Lung (tissue), 12 donors: Measurements from ENCODE around the gene PBRM1. TPM values are rescaled to one million over a fixed set of nuclear protein-coding genes. Genes with fewer than 3 reads are reported as not detected.

ENCODE experiments used
- ATAC-seq: fragments of 200-7000 bp; cut with Tn5 transposase; one replicate; pipeline ENCODE4 v1.9.1; 2020; ENCODE audit warnings: moderate number of reproducible peaks; ENCODE audit not compliant: insufficient read depth, low FRiP score
- DNase-seq, 3 donors: peaks; one replicate each; pipeline ENCODE4 v3.0.0-alpha.2; 2013 to 2017
- H3K27ac ChIP-seq, 2 donors: one replicate each; pipeline ENCODE4 v1.5.1; 2013; ENCODE audit warnings: mild to moderate bottlenecking in 2 of 2, moderate library complexity in 2 of 2, control low read depth in 1 of 2, inconsistent platforms in 1 of 2, low read depth in 1 of 2, low read length in 1 of 2
- H3K27me3 ChIP-seq, 3 donors: one replicate each; pipeline ENCODE4 v1.5.1; 2013; ENCODE audit warnings: low read length in 2 of 3; ENCODE audit not compliant: control insufficient read depth in 3 of 3, insufficient read depth in 3 of 3
- H3K36me3 ChIP-seq, 4 donors: one replicate each; pipeline ENCODE4 v1.5.1; 2013; ENCODE audit warnings: low read length in 4 of 4, mild to moderate bottlenecking in 1 of 4, moderate library complexity in 1 of 4; ENCODE audit not compliant: control insufficient read depth in 4 of 4, insufficient read depth in 4 of 4
- H3K4me1 ChIP-seq, 5 donors: one replicate each; pipeline ENCODE4 v1.5.1; 2013; ENCODE audit warnings: low read length in 5 of 5, mild to moderate bottlenecking in 2 of 5, moderate library complexity in 1 of 5; ENCODE audit not compliant: control insufficient read depth in 5 of 5, insufficient read depth in 5 of 5
- H3K4me3 ChIP-seq: one replicate; pipeline ENCODE4 v1.5.1; 2013; ENCODE audit warnings: mild to moderate bottlenecking, control low read depth, moderate library complexity
- H3K9ac ChIP-seq, 2 donors: one replicate each; pipeline ENCODE4 v1.5.1; 2013; ENCODE audit warnings: low read length in 2 of 2, control low read depth in 1 of 2; ENCODE audit not compliant: insufficient read depth in 1 of 2
- H3K9me3 ChIP-seq, 4 donors: one replicate each; pipeline ENCODE4 v1.5.1; 2013; ENCODE audit warnings: low read length in 3 of 4, mild to moderate bottlenecking in 1 of 4, moderate library complexity in 1 of 4; ENCODE audit not compliant: control insufficient read depth in 4 of 4, insufficient read depth in 3 of 4
- CTCF ChIP-seq: IDR thresholded peaks from 2 replicates; pipeline ENCODE4 v1.5.1; 2012; ENCODE audit warnings: mild to moderate bottlenecking; ENCODE audit errors: control extremely low read depth, extremely low read depth
- WGBS, 2 donors: extraction: QIAGEN DNeasy Blood & Tissue Kit; methylation state at CpG; one replicate each; pipeline ENCODE4 v1.1.7; 2013; 5-methylcytosine and 5-hydroxymethylcytosine counted together
- polyA plus RNA-seq, 2 donors: library from polyadenylated mRNA; stranded (reverse); fragments of 200-250 nt; gene quantifications; one replicate each; pipeline ENCODE4 v1.2.1, GENCODE V29; 2013
- total RNA-seq, 2 donors: library from RNA; depleted of rRNA in 1 of 2; stranded (reverse); fragments of >200 nt in 1 of 2; gene quantifications; one replicate each; pipeline ENCODE4 v1.2.1, GENCODE V29; 2014 to 2021
- donor health status: control.
- donor health status: control.
- donor health status: Bipolar disorder and iron deficiency.
- donor health status: healthy.
- donor health status: DM: yes; HTN: yes; CAD: no.

PBRM1 gene
- total and polyA plus RNA-seq, 4 donors: 9.8 to 92.8 (median 40.7) TPM

- WGBS, 2 donors: 15 to 16% methylated on average over 9 of the region's 9 CpGs
- ATAC-seq (no peak), DNase-seq (no peak)
- TF ChIP-seq CTCF: no peak
- no peak overlapping the region for H3K27ac ChIP-seq
- H3K9me3 ChIP-seq: no peaks in the 10 kb centered on the region
- no peak overlapping the region for H3K9ac ChIP-seq
- peaks cover 0 to 4% (median 2%) of the 10 kb centered on the region in 4 donors for H3K36me3 ChIP-seq
- H3K4me3 ChIP-seq: no peak overlapping the region
- H3K27me3 ChIP-seq: no peaks in the 10 kb centered on the region
- H3K4me1 ChIP-seq: peaks cover 13 to 55% (median 22%) of the 10 kb centered on the region in 5 donors
Measured at GRCh38 chr3:52536112-52536368, 149.7 kb downstream of the PBRM1 start.

GRCh38 chr3:52535411-52536111 lies 150.2 kb downstream of the PBRM1 start:
- WGBS, 2 donors: 91% methylated on average over 19 of the region's 19 CpGs
- Histone ChIP-seq H3K4me1 (peaks cover 13 to 60% (median 23%) of the 10 kb centered on the region in 5 donors), H3K9me3 (no peaks in the 10 kb centered on the region), H3K27ac (no peak overlapping the region), H3K9ac (no peak overlapping the region), H3K36me3 (peaks cover 0 to 3% (median under 1%) of the 10 kb centered on the region in 4 donors), H3K4me3 (no peak overlapping the region), H3K27me3 (no peaks in the 10 kb centered on the region)
- ATAC-seq (no peak), DNase-seq (no peak)
- TF ChIP-seq CTCF: no peak

GRCh38 chr3:52534281-52535183 lies 151.2 kb downstream of the PBRM1 start:
- Histone ChIP-seq H3K9me3 (no peaks in the 10 kb centered on the region), H3K9ac (peak overlapping the region in 1 of 2 donors; percentile 57), H3K4me3 (no peak overlapping the region), H3K4me1 (peaks cover 20 to 70% (median 27%) of the 10 kb centered on the region in 5 donors), H3K27me3 (no peaks in the 10 kb centered on the region), H3K36me3 (peaks cover 0 to 3% (median under 1%) of the 10 kb centered on the region in 4 donors), H3K27ac (peak overlapping the region; percentile 37 to 54)
- DNase-seq: peak; percentile 51 to 69 (median 56)
- no peak for ATAC-seq
- TF ChIP-seq CTCF: no peak
- WGBS, 2 donors: 64 to 75% methylated on average over 57 of the region's 57 CpGs
